ENCODE data around the gene TYMS. TPM values are rescaled to one million over a fixed set of nuclear protein-coding genes. Genes with fewer than 3 reads are reported as not detected.

The TYMS gene
- total and polyA plus RNA-seq, 9 of the 15 experiments (the other 6 are each of a cell fraction or from before 2014, with no cell fraction given) = 69.1 to 409 (median 175) TPM

DNA sequence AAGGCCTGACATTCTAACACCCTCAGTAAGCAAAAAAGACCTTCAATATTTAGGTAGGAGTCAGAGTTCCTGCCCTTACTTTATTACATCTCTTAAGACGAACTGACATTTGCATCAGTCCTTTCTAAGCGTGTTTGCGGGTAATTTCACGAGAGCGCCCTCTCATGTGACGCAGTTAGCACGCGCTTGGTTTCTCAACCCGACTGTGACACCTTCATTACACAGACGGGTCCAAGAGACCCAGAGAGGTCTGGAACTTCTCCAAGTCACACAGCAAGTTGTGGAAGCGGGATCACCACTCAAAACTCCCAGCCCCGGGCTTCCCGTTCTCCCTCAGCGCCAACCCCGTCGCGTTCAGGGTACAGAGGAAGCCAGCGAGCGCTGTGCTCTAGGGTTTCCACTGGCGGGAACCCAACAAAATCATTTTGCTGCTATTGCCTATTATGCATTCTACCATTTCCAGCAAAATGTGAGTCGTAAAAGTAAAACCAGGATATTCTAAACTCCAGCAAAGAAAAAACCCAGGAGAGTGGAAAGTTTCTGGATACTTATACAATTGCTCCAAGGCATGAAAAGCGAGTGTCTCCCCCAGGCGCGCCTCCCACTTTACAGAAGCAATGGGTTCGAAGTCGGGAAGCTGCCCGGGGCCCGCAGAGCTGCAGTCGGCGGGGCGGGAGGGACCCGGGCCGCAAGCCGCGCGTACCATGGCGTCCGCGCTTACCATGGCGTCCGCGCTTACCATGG lies 54.4 kb downstream of the TYMS start (continued):
- TF ChIP-seq CHD1 (IDR thresholded peaks at IDR 0.05; ENCODE audit: low read length) (peak; percentile 77), HNRNPUL1 (IDR thresholded peaks at IDR 0.05; ENCODE audit: low read length) (no peak), ZNF175 (CRISPR knock-in tag; IDR thresholded peaks at IDR 0.05; ENCODE audit: low read depth) (no peak), SMARCA5 (IDR thresholded peaks at IDR 0.05) (peak; percentile 37; the same call in 1 of the 2 replicates), GTF2A2 (tag; IDR thresholded peaks at IDR 0.05) (no peak), ID3 (CRISPR knock-in tag; IDR thresholded peaks at IDR 0.05) (no peak), ID3 (tag; IDR thresholded peaks at IDR 0.05) (peak; percentile 57; the same call in 1 of the 2 replicates), PHB (CRISPR knock-in tag; IDR thresholded peaks at IDR 0.05) (no peak), MTA3 (IDR thresholded peaks at IDR 0.05; ENCODE audit: borderline replicate concordance) (0 out of 2 replicates have a peak, but pooled peaks have one; percentile 45), NFRKB (IDR thresholded peaks at IDR 0.05; ENCODE audit: low read depth) (peak; percentile 70), TOE1 (IDR thresholded peaks at IDR 0.05; ENCODE audit: borderline replicate concordance) (0 out of 2 replicates have a peak, but pooled peaks have one; percentile 42), TOE1 (CRISPR knock-in tag; IDR thresholded peaks at IDR 0.05; ENCODE audit: borderline replicate concordance, low read depth) (no peak), MAFG (tag; conservative IDR thresholded peaks at IDR 0.05) (no peak), ERF (CRISPR knock-in tag; IDR thresholded peaks at IDR 0.05) (no peak), YY1 (IDR thresholded peaks at IDR 0.05; ENCODE audit: borderline replicate concordance in 1 of 3, control insufficient read depth in 1 of 3, extremely low read depth in 1 of 3, insufficient read depth in 3 of 3, insufficient read length in 1 of 3, insufficient replicate concordance in 2 of 3, low read depth in 1 of 3, low read length in 2 of 3) (peak in 1 of 3 experiments; percentile 29), CCNT2 (IDR thresholded peaks at IDR 0.05; ENCODE audit: borderline replicate concordance, extremely low read depth, insufficient read length, low read depth, low read length) (no peak)
- TF ChIP-seq, protein P1, sequence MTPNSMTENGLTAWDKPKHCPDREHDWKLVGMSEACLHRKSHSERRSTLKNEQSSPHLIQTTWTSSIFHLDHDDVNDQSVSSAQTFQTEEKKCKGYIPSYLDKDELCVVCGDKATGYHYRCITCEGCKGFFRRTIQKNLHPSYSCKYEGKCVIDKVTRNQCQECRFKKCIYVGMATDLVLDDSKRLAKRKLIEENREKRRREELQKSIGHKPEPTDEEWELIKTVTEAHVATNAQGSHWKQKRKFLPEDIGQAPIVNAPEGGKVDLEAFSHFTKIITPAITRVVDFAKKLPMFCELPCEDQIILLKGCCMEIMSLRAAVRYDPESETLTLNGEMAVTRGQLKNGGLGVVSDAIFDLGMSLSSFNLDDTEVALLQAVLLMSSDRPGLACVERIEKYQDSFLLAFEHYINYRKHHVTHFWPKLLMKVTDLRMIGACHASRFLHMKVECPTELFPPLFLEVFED (CRISPR knock-in tag; conservative IDR thresholded peaks at IDR 0.05) = 0 out of 2 replicates have a peak, but pooled peaks have one; percentile 8
- TF ChIP-seq, protein P2, sequence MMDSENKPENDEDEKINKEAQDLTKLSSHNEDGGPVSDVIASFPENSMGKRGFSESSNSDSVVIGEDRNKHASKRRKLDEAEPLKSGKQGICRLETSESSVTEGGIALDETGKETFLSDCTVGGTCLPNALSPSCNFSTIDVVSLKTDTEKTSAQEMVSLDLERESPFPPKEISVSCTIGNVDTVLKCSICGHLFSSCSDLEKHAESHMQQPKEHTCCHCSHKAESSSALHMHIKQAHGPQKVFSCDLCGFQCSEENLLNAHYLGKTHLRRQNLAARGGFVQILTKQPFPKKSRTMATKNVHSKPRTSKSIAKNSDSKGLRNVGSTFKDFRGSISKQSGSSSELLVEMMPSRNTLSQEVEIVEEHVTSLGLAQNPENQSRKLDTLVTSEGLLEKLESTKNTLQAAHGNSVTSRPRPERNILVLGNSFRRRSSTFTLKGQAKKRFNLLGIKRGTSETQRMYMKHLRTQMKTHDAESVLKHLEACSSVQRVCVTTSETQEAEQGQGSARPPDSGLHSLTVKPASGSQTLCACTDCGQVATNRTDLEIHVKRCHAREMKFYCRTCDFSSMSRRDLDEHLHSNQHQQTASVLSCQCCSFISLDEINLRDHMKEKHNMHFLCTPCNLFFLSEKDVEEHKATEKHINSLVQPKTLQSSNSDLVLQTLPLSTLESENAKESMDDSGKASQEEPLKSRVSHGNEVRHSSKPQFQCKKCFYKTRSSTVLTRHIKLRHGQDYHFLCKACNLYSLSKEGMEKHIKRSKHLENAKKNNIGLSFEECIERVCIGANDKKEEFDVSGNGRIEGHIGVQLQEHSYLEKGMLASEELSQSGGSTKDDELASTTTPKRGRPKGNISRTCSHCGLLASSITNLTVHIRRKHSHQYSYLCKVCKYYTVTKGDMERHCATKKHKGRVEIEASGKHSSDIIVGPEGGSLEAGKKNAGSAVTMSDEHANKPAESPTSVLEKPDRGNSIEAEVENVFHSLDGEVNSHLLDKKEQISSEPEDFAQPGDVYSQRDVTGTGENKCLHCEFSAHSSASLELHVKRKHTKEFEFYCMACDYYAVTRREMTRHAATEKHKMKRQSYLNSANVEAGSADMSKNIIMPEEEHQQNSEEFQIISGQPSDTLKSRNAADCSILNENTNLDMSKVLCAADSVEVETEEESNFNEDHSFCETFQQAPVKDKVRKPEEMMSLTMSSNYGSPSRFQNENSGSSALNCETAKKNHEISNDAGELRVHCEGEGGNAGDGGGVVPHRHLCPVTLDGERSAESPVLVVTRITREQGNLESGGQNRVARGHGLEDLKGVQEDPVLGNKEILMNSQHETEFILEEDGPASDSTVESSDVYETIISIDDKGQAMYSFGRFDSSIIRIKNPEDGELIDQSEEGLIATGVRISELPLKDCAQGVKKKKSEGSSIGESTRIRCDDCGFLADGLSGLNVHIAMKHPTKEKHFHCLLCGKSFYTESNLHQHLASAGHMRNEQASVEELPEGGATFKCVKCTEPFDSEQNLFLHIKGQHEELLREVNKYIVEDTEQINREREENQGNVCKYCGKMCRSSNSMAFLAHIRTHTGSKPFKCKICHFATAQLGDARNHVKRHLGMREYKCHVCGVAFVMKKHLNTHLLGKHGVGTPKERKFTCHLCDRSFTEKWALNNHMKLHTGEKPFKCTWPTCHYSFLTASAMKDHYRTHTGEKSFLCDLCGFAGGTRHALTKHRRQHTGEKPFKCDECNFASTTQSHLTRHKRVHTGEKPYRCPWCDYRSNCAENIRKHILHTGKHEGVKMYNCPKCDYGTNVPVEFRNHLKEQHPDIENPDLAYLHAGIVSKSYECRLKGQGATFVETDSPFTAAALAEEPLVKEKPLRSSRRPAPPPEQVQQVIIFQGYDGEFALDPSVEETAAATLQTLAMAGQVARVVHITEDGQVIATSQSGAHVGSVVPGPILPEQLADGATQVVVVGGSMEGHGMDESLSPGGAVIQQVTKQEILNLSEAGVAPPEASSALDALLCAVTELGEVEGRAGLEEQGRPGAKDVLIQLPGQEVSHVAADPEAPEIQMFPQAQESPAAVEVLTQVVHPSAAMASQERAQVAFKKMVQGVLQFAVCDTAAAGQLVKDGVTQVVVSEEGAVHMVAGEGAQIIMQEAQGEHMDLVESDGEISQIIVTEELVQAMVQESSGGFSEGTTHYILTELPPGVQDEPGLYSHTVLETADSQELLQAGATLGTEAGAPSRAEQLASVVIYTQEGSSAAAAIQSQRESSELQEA (IDR thresholded peaks at IDR 0.05; ENCODE audit: low read depth) = no peak
